Measurements from ENCODE around the gene LRIT2.
"Not testable (repeated sequence)": the region's sequence is repeated elsewhere in the genome, so short reads cannot be mapped to it uniquely, and the experiment has no call there.

Gene LRIT2

DNA sequence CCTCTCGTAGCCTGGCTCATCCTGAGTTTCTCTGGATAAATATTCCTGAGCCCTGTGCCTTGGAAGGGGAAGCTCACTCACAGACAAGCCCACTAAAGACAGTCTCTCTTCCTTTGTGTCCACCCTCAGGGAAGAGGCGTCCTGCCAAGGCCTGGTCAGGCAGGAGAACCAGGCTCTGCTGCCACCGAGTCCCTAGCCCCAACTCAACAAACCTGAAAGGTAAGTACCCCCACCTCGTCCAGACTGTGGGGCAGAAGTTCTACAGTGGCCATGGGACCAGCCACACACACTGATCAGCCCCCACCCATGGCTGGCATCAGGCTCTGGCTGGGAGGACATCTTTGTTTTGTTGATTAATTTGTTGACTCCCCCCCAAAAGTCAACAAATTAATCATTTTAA lies 49.0 kb downstream of the LRIT2 start:
- no peaks in the 10 kb centered on the region for H3K36me3 ChIP-seq (ENCODE audit: control insufficient read depth, insufficient read depth, low read length)
- no peak overlapping the region for H3K4me3 ChIP-seq (ENCODE audit: low read depth, low read length)
- no peak overlapping the region for H3K9ac ChIP-seq (ENCODE audit: low read depth, low read length)
- H3K4me1 ChIP-seq (ENCODE audit: control insufficient read depth, insufficient read depth, low read length), result no peaks in the 10 kb centered on the region
- H3K9me3 ChIP-seq (ENCODE audit: control insufficient read depth, insufficient read depth, low read length), result no peaks in the 10 kb centered on the region
- H3K27me3 ChIP-seq (ENCODE audit: control insufficient read depth, insufficient read depth, low read length), result no peaks in the 10 kb centered on the region

GRCh38 chr10:84175436-84175835 lies 49.9 kb downstream of the LRIT2 start:
- Histone ChIP-seq H3K4me3 (ENCODE audit: low read depth, low read length) (no peak overlapping the region), H3K9ac (ENCODE audit: low read depth, low read length) (no peak overlapping the region), H3K36me3 (ENCODE audit: control insufficient read depth, insufficient read depth, low read length) (no peaks in the 10 kb centered on the region), H3K27me3 (ENCODE audit: control insufficient read depth, insufficient read depth, low read length) (no peaks in the 10 kb centered on the region), H3K4me1 (ENCODE audit: control insufficient read depth, insufficient read depth, low read length) (no peaks in the 10 kb centered on the region), H3K9me3 (ENCODE audit: control insufficient read depth, insufficient read depth, low read length) (no peaks in the 10 kb centered on the region)

DNA sequence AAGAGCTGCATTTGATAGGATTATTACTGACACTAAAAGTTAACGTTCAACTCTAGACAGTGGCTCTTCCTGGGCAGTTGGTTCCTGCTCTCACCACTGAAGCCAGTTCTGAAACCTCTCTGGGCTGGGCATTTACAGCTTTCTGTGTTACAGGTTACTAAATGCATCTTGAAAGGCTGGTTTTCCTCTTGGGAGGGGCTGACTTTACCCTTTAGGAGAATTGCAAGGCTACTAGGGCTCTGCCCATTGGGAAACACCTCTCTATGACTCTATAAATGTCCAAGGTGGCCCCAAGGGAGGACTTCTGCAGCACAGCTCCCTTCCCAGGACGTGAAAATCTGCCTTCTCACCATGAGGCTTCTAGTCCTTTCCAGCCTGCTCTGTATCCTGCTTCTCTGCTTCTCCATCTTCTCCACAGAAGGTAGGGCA lies 51.8 kb downstream of the LRIT2 start, which contains the start of gene GPR15LG:
Gene GPR15LG, plus strand, starts transcription at position 301 of the 429 bp plus-strand sequence. Its CDS starts 51 bp downstream, at position 352.
- Histone ChIP-seq H3K9me3 (ENCODE audit: control insufficient read depth, insufficient read depth, low read length) (no peaks in the 10 kb centered on the region), H3K4me3 (ENCODE audit: low read depth, low read length) (no peak within 1 kb of the TSS), H3K9ac (ENCODE audit: low read depth, low read length) (no peak within 1 kb of the TSS), H3K36me3 (ENCODE audit: control insufficient read depth, insufficient read depth, low read length) (no peaks in the 10 kb centered on the region), H3K4me1 (ENCODE audit: control insufficient read depth, insufficient read depth, low read length) (no peaks in the 10 kb centered on the region), H3K27me3 (ENCODE audit: control insufficient read depth, insufficient read depth, low read length) (no peaks in the 10 kb centered on the region)

DNA sequence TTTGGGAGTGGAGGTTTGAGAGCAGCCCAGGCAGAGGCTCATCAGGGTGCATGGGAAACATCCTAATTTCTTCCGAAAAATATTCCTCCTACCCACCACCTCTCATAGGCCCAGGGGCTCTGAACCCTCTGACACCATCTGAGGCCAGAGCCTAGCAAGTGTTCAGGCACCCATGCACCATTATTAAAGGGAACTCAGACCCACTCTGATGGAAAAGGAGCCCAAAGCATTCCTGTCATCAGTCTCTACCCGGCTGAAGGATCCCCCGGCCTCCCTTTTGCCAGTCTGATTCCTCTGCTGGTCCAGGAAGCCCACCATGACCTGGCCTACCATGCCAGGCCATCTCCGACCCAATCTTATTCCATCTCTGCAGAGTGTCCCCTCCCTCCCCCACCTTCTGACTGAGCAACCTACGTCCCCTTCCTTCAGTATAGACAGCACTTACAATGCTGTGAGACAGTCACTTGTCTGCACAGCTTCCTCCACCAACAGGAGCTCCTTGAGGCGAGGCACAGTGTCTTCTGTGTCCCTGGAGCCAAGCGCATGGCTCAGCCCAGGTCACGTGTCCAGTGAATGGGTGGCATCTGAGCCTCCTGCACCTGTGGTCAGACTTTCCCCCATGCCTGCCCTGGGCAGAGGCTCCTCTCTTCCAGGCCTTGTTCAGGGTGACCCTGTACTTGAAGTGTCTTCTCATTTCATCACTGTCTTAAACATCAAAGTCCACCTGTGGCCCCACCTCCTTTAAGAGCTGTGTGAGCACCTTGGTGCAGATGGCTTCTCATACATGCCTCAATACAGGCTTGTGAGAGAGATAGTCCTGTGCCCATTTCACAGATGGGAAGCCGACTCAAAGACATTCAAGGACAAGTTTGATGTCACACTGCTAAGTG lies 52.6 kb downstream of the LRIT2 start:
- H3K9me3 ChIP-seq (ENCODE audit: control insufficient read depth, insufficient read depth, low read length), result no peaks in the 10 kb centered on the region
- H3K36me3 ChIP-seq (ENCODE audit: control insufficient read depth, insufficient read depth, low read length), result no peaks in the 10 kb centered on the region
- H3K9ac ChIP-seq (ENCODE audit: low read depth, low read length), result no peak overlapping the region
- no peaks in the 10 kb centered on the region for H3K27me3 ChIP-seq (ENCODE audit: control insufficient read depth, insufficient read depth, low read length)
- no peaks in the 10 kb centered on the region for H3K4me1 ChIP-seq (ENCODE audit: control insufficient read depth, insufficient read depth, low read length)
- H3K4me3 ChIP-seq (ENCODE audit: low read depth, low read length), result no peak overlapping the region

DNA sequence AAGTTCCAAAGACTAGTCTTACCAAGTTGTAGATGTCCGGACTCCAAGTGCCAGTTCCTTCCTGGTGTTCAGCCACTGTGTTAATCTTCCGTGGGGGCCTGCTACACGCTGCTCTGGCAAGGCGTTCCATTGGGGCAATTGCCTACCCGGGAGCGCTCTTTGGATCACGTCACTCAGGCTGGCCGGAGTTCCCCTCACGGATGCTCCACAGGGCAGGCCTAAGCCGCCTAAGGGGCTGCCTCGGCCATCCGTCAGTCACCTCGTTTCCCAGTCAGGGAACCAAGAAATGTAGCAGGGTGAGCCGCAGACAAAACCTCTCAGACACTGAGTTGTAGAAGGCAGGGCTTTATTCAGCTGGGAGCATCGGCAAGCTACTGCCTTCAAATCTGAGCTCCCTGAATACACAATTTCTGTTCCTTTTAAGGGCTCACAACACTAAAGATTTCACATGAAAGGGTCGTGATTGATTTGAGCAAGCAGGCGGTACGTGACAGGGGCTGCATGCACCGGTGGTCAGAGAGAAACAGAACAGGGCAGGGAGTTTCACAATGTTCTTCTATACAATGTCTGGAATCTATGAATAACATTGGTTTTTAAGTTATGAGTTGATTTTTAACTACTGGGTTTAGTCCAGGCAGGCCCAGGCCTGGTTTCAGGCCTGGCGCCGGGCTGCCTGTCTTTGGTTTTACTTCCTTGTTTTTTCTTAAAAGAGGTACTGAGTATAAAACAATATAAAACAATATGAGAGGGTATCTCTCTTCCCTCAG lies 53.5 kb downstream of the LRIT2 start:
- not testable (repeated sequence) for H3K9me3 ChIP-seq (ENCODE audit: control insufficient read depth, insufficient read depth, low read length); H3K4me1 ChIP-seq (ENCODE audit: control insufficient read depth, insufficient read depth, low read length); H3K4me3 ChIP-seq (ENCODE audit: low read depth, low read length); H3K27me3 ChIP-seq (ENCODE audit: control insufficient read depth, insufficient read depth, low read length); H3K9ac ChIP-seq (ENCODE audit: low read depth, low read length); H3K36me3 ChIP-seq (ENCODE audit: control insufficient read depth, insufficient read depth, low read length)

GRCh38 chr10:84171237-84171636 lies 54.1 kb downstream of the LRIT2 start:
- H3K27me3 ChIP-seq (ENCODE audit: control insufficient read depth, insufficient read depth, low read length); H3K9me3 ChIP-seq (ENCODE audit: control insufficient read depth, insufficient read depth, low read length); H3K9ac ChIP-seq (ENCODE audit: low read depth, low read length); H3K4me3 ChIP-seq (ENCODE audit: low read depth, low read length); H3K4me1 ChIP-seq (ENCODE audit: control insufficient read depth, insufficient read depth, low read length); H3K36me3 ChIP-seq (ENCODE audit: control insufficient read depth, insufficient read depth, low read length): not testable (repeated sequence)
